Measurements from ENCODE around the gene SF3B5. TPM values are rescaled to one million over a fixed set of nuclear protein-coding genes. Genes with fewer than 3 reads are reported as not detected.
"Not testable (repeated sequence)": the region's sequence is repeated elsewhere in the genome, so short reads cannot be mapped to it uniquely, and the experiment has no call there.

Gene SF3B5
- total RNA-seq, 1 experiment from 2014 or later = 200 TPM

- peak; percentile 85 for DNase-seq (ENCODE audit: low read depth)
Observed at GRCh38 chr6:144063744-144064401, 31.5 kb downstream of the SF3B5 start.

GRCh38 chr6:144063246-144063743 is 32.1 kb downstream of the SF3B5 start:
- DNase-seq (ENCODE audit: low read depth) = peak; percentile 10

DNA sequence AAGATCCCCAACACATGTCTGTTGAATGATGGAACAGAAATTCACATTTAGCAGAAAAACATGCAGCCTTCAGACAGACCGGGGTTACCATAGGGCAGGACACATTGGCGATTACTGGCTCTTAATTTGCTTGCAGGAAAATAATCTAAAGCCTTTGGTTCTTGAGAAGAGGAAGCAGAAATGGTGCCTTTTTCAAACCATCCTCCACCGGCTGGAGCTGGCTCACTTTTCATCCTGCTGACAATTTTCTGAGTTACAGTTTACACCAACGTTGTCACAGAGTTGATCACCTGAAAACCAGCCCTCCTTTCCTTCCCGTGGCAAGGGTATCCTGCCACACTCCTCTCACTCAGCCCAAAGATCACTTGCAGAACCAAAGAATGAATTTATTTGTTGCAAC is 32.6 kb downstream of the SF3B5 start:
- no peak for DNase-seq (ENCODE audit: low read depth)

DNA sequence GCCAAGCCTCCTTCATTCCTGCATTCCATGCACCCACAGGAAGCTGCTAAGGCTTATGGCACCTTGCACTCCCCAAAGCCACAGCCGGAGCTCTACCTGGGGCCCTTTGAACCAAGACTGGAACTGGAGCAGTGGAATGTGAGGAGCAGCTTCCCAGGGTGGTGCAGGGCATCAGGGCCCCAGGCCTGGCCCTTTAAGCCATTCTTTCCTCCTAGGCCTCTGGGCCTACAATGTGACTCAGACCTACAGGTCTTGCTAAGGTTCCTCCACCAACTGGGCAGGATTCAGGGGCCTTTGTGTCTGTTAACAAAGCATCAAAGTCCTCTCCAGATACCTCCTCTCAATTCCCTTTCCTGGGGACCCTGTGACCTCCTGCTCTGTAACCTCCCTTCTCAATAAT is 36.2 kb downstream of the SF3B5 start:
- no peak for DNase-seq (ENCODE audit: low read depth)

- DNase-seq (ENCODE audit: low read depth) = peak; percentile 20
Observed at GRCh38 chr6:144055121-144055931, 40.0 kb downstream of the SF3B5 start.

- no peak for DNase-seq (ENCODE audit: low read depth)
Observed at GRCh38 chr6:144053601-144054000, 41.8 kb downstream of the SF3B5 start.

DNA sequence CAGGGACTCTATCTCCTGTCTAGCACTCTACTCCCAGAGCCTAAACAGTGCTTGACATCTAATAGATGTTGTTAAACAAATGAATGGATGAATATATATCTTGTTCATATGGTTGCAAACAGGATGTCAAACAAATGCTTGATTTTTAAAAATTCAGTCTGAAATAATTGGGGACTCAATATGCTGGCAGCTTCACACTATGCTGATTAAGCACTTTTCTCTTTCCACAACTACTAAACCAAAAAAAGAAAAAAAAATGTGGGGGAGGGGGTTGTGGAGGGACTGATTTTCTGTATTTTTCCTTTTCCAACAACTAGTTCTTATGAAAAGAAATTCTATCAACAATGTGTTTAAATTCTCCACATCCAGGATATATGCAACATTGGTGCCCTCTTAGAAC is 42.9 kb downstream of the SF3B5 start:
- no peak for DNase-seq (ENCODE audit: low read depth)

GRCh38 chr6:144049386-144049785 is 46.0 kb downstream of the SF3B5 start:
- no peak for DNase-seq (ENCODE audit: low read depth)

- no peak for DNase-seq (ENCODE audit: low read depth)
Observed at GRCh38 chr6:144047688-144048087, 47.7 kb downstream of the SF3B5 start.

GRCh38 chr6:144046672-144047071 is 48.7 kb downstream of the SF3B5 start:
- DNase-seq (ENCODE audit: low read depth) = not testable (repeated sequence)

GRCh38 chr6:144044989-144045388 is 50.4 kb downstream of the SF3B5 start:
- not testable (repeated sequence) for DNase-seq (ENCODE audit: low read depth)

Other genes starting within 250 kb of the SF3B5 start
- gene ZC2HC1B, start 231.1 kb downstream of the SF3B5 start, total RNA-seq (2014; rRNA removed; shearing (Covaris generic)) = not detected in 2 replicates
- 2.6 and 5.5 TPM in 2 replicates for gene PLAGL1, start 87.3 kb downstream of the SF3B5 start, total RNA-seq (2014; rRNA removed; shearing (Covaris generic))
- 4.6 and 6.3 TPM in 2 replicates for gene STX11, start 54.9 kb upstream of the SF3B5 start, total RNA-seq (2014; rRNA removed; shearing (Covaris generic))
- 26.9 and 34.1 TPM in 2 replicates for gene UTRN, start 189.8 kb upstream of the SF3B5 start, total RNA-seq (2014; rRNA removed; shearing (Covaris generic))

Data from Daoy (cell line).